GM12801 (cell line): ENCODE data around the gene NXF1.

ENCODE experiments used
- CTCF ChIP-seq: IDR thresholded peaks from one replicate; pipeline ENCODE4 v1.5.1; 2011; ENCODE audit warnings: control low read depth; ENCODE audit not compliant: insufficient read length; ENCODE audit errors: extremely low read depth

The NXF1 gene

GRCh38 chr11:62747475-62748160 is 57.6 kb downstream of the NXF1 start:
- no peak for TF ChIP-seq CTCF
